Mesenteric fat pad (tissue), 1 donor: ENCODE data around the gene DUXB. TPM values are rescaled to one million over a fixed set of nuclear protein-coding genes. Genes with fewer than 3 reads are reported as not detected.

Source experiments
- DNase-seq: peaks from one replicate; pipeline ENCODE4 v3.0.0-alpha.2; 2020; ENCODE audit warnings: low spot score
- total RNA-seq: library from RNA; stranded (reverse); fragmentation: NEBNext Ultra II Directional; extraction: Animal tissue kit (Norgen Biotek cat#: 25700); gene quantifications from one replicate; pipeline ENCODE4 v1.2.1, GENCODE V29; 2021
- donor health status: DM: yes; HTN: yes; CAD: no.

The DUXB gene
- total RNA-seq, 1 donor from 2014 or later = not detected

GRCh38 chr16:75660726-75661302 is 40.4 kb downstream of the DUXB start:
- no peak for DNase-seq

DNA sequence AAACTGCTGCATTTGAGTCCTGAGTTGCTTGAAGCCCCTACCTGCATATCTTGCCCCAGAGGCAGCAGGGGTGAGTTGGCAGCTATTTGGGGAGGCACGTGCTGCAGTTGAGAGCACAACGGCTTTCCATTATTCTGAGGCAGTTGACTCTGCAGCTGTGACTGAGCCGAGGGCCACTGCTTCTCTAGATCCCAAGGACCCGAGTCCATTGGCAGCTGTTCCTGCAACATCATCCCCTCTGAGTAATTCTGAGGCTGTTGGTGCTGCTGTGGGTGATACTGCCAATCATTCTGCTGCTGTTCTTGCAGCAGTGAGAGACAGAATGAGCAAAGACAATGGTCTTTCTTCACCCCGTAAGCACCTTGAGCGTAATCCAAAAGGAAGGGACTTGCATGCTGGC is 40.9 kb downstream of the DUXB start:
- no peak for DNase-seq

- no peak for DNase-seq
Observed at GRCh38 chr16:75658175-75658574, 43.1 kb downstream of the DUXB start.

DNA sequence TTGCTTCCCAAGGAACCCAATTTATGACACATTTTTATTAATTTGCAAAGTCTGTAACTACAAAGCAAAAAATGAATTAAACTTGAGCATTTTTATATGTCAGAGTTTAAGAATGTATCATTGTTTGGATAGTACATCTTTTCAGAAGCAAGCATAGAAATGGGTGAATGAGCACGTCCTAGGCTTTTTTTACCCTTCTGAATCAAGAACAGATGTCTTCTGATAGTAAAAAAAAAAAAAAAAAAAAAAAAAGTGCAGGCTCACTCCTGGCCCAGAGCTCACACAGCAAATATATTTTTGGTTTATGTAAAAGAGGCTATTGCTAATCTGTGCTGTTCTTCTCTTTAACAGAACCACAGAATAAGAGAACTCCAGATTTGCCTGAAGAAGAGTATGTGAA is 47.3 kb downstream of the DUXB start:
- no peak for DNase-seq

DNA sequence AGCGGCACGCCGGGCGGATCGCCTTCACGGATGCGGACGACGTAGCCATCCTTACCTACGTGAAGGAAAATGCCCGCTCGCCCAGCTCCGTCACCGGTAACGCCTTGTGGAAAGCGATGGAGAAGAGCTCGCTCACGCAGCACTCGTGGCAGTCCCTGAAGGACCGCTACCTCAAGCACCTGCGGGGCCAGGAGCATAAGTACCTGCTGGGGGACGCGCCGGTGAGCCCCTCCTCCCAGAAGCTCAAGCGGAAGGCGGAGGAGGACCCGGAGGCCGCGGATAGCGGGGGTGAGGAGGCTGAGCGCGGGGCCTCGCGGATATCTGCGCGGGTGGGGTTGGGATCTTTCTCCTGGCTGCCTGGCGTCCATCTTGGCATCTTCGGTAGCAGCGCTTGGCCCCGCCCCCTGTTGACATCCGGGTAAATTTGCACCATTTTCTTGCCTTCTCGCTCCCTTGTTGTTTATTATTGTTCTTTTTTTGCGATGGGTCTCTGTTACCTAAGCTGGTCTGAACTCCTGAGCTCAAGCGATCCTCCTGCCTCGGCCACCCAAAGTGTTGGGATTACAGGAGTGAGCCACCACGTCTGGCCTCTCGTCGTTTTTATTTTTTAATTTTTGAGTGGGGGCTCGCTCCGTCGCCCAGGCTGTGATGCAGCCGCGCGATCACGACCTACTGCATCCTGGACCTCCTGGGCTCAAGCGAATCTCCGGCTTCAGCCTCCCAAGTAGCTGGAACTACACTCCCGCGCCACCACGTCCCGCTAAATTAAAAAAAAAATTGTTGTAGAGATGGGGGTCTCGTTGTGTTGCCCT is 52.8 kb downstream of the DUXB start:
- peak; percentile 92 for DNase-seq

DNA sequence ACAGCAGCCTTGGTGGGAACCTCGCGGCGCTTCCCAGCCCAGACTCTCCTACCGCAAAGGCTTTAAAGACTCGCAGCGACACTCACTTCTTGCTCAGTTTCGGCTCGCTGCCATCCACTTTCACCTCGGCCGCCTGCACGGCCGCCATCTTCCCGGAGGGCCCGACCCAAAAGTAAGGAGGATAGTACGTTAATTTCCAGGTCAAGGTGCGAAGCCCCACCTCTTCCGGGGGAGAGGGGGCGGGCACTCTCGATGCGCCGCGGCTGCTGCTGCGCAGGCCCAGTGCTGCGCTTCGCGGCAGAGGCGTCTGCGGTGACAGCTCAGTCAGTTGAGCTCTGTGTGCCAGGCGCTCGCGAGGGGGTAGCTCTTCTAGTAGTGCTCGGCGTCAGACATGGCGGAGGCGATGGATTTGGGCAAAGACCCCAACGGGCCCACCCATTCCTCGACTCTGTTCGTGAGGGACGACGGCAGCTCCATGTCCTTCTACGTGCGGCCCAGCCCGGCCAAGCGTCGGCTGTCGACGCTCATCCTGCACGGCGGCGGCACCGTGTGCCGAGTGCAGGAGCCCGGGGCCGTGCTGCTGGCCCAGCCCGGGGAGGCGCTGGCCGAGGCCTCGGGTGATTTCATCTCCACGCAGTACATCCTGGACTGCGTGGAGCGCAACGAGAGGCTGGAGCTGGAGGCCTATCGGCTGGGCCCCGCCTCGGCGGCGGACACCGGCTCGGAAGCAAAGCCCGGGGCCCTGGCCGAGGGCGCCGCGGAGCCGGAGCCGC is 53.6 kb downstream of the DUXB start, which contains the start of the genes KARS1 and TERF2IP:
Gene KARS1, minus strand, starts transcription at position 174 of the 773 bp plus-strand sequence. Its CDS starts 26 bp downstream, at position 148.
Gene TERF2IP, plus strand, starts transcription at position 282 of the 773 bp plus-strand sequence. Its CDS starts 110 bp downstream, at position 392.
- DNase-seq = peak; percentile 97

GRCh38 chr16:75647112-75647491 is 54.2 kb downstream of the DUXB start:
- no peak for DNase-seq

- DNase-seq = no peak
Observed at GRCh38 chr16:75644240-75645012, 56.8 kb downstream of the DUXB start.

Other genes with a start within 250 kb of the DUXB start
- 17.3 TPM for gene TMEM170A, start 236.8 kb downstream of the DUXB start, total RNA-seq
- 0.16 TPM for gene CHST6, start 206.0 kb downstream of the DUXB start, total RNA-seq
- gene CHST5, start 165.4 kb downstream of the DUXB start, total RNA-seq = not detected
- 7.2 TPM for gene TMEM231, start 145.2 kb downstream of the DUXB start, total RNA-seq
- gene GABARAPL2, start 135.1 kb downstream of the DUXB start, total RNA-seq = 102 TPM
- 32.6 TPM for gene ADAT1, start 78.2 kb downstream of the DUXB start, total RNA-seq
- gene KARS1, start 53.8 kb downstream of the DUXB start, total RNA-seq = 101 TPM
- gene TERF2IP, start 53.7 kb downstream of the DUXB start, total RNA-seq = 46.3 TPM
- not detected for gene CPHXL2, start 24.5 kb downstream of the DUXB start, total RNA-seq
- not detected for gene CPHXL, start 25.0 kb upstream of the DUXB start, total RNA-seq